ENCODE data around the gene ADCY3.

Gene ADCY3

GRCh38 chr2:24914713-24915112, 5.3 kb downstream of the ADCY3 start:
- DNase-seq (ENCODE audit: insufficient read length) (no peak), FAIRE-seq (no peak)
- TF ChIP-seq POLR2AphosphoS5 (IDR thresholded peaks at IDR 0.05; ENCODE audit: low read depth, low read length) (no peak), TAF1 (IDR thresholded peaks at IDR 0.05; ENCODE audit: borderline replicate concordance, low read depth, low read length) (no peak), POLR2A (IDR thresholded peaks at IDR 0.05; ENCODE audit: low read depth, low read length) (no peak)

DNA sequence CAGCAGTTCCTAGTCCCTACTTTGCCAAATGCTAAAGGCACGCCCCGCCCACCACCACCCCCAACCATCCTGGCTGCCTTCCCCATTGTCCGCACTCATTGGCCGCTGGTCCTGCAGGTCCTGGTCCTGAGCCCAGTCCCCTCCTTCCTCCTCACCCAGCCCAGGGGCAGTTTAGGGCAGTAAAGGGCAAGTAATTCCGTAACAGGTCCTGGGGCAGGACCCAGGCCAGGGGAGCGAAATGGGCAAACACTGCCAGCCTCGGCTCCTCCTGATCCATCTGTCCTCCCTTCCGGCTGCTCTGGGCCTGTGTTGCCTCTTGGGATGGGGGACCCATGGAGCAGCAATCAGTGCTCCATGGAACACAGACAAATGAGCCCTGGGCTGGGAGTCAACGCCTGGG, 6.1 kb downstream of the ADCY3 start:
- TF ChIP-seq POLR2AphosphoS5 (IDR thresholded peaks at IDR 0.05; ENCODE audit: low read depth, low read length), result no peak
- TF ChIP-seq TAF1 (IDR thresholded peaks at IDR 0.05; ENCODE audit: borderline replicate concordance, low read depth, low read length), result no peak
- FAIRE-seq (no peak), DNase-seq (ENCODE audit: insufficient read length) (no peak)

DNA sequence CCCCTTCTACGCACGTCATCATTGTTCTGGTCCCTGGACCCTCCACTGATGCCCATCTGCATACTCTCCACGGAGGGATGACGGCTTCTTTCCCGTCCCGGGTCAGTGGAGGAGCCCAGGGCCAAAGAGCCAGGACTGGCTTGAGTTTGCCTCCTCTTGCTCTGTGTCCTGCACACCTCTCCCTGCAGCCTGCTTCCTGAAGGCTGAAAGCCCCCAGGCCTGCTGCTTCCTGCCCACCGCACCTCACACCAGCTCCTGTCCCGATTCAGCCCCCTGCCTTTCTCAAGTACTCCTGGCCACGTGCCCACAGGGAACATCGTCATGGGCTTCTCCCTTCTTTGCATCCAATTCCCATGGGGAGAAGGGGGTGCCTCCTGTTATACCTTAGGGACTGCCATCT, 7.1 kb downstream of the ADCY3 start:
- TF ChIP-seq POLR2A (IDR thresholded peaks at IDR 0.05; ENCODE audit: low read depth, low read length) (no peak), TAF1 (IDR thresholded peaks at IDR 0.05; ENCODE audit: borderline replicate concordance, low read depth, low read length) (no peak), POLR2AphosphoS5 (IDR thresholded peaks at IDR 0.05; ENCODE audit: low read depth, low read length) (no peak)
- FAIRE-seq (no peak), DNase-seq (ENCODE audit: insufficient read length) (no peak)

DNA sequence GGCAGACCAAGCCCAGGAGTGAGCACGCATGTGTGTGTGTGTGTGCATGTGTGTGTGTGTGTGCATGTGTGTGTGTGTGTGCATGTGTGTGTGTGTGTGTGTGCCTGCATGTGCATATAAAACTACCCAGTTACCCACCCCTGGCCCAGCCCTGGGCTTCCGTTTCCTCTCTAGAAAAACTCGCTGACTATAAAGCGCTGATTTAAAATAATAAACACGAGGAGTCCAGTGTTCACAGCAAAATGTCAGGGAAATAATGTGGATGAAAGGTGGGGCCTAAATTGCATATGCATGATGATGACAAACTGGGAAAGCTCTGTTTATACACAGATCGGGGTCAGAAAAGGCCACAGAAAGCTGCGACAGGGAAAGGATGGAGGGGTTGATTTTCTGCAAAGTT, 7.5 kb downstream of the ADCY3 start:
- TF ChIP-seq POLR2A (IDR thresholded peaks at IDR 0.05; ENCODE audit: low read depth, low read length) (no peak), TAF1 (IDR thresholded peaks at IDR 0.05; ENCODE audit: borderline replicate concordance, low read depth, low read length) (no peak), POLR2AphosphoS5 (IDR thresholded peaks at IDR 0.05; ENCODE audit: low read depth, low read length) (no peak)
- no peak for FAIRE-seq
- DNase-seq (ENCODE audit: insufficient read length), result no peak

DNA sequence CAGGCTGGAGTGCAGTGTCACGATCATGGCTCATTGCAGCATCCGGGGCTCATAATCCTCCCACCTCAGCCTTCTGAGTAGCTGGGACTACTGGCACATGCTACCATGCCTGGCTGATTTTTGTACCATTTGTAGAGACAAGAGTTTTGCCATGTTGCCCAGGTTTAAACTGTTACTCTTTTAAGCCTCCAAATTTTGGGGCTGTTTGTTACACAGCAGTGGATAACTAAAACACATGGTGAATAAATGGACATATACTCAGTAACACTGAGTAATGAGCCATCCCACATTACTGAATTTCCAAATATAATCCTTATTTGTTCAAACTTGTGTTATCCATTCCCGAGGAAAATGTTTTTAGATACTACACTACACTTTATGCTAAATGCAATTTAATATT, 9.8 kb downstream of the ADCY3 start:
- TF ChIP-seq POLR2A (IDR thresholded peaks at IDR 0.05; ENCODE audit: low read depth, low read length), result no peak
- TF ChIP-seq TAF1 (IDR thresholded peaks at IDR 0.05; ENCODE audit: borderline replicate concordance, low read depth, low read length), result no peak
- no peak for TF ChIP-seq POLR2AphosphoS5 (IDR thresholded peaks at IDR 0.05; ENCODE audit: low read depth, low read length)
- FAIRE-seq (no peak), DNase-seq (ENCODE audit: insufficient read length) (no peak)

DNA sequence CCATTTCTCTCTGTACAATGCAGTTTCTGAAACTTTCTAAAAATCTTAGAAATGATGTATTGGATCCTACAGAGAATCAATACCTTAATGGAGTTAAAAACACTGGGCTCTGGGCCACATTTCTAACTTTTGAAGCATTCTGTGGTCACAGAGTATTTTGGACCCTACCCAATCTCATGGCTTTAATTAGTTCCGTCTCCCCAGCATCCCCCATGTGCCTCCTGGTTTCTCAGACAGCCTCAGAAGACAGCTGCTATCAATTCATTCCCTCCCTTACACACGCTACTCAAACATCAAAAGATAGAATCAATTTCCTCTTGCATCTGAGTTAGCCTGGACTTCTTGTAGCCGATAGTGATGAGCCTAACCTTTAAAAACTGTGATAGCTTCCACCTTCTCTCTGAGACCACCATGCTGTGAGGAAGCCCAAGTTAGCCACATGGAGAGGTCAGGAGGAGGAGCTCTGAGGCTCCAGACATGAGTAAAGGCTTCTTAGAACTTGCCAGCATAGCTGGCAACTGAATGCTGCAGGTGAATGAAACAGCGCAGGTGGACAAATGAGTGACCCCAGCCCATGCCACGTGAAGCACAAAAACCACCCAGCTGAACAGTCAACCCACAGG, 10.4 kb downstream of the ADCY3 start:
- no peak for DNase-seq (ENCODE audit: insufficient read length)
- FAIRE-seq, result no peak
- no peak for TF ChIP-seq TAF1 (IDR thresholded peaks at IDR 0.05; ENCODE audit: borderline replicate concordance, low read depth, low read length)
- TF ChIP-seq POLR2A (IDR thresholded peaks at IDR 0.05; ENCODE audit: low read depth, low read length), result no peak
- no peak for TF ChIP-seq POLR2AphosphoS5 (IDR thresholded peaks at IDR 0.05; ENCODE audit: low read depth, low read length)

- TF ChIP-seq POLR2A (IDR thresholded peaks at IDR 0.05; ENCODE audit: low read depth, low read length), result no peak
- TF ChIP-seq TAF1 (IDR thresholded peaks at IDR 0.05; ENCODE audit: borderline replicate concordance, low read depth, low read length), result no peak
- no peak for TF ChIP-seq POLR2AphosphoS5 (IDR thresholded peaks at IDR 0.05; ENCODE audit: low read depth, low read length)
- FAIRE-seq (no peak), DNase-seq (ENCODE audit: insufficient read length) (no peak)
These were observed 11.6 kb downstream of the ADCY3 start for GRCh38 chr2:24908461-24908901.

DNA sequence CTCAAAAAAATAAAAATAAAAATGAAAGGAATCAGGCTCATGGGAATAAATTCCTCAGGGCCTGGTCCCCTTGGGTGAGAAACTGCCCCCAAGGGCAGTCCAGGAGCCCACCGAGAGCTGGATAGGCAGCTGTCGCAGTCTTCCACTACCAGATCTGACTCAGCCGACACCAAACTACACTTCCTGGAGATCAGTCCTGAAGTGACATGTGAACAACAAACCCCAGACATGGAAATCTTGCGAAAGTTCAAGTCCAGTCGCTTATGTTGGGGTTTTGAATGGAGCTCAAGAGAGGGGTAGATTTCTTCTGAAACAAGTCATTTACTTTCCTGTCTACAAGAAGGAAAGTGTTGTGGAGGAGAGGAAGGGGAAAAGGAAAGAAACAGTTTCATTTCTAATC, 12.9 kb downstream of the ADCY3 start:
- DNase-seq (ENCODE audit: insufficient read length) (no peak), FAIRE-seq (no peak)
- TF ChIP-seq POLR2A (IDR thresholded peaks at IDR 0.05; ENCODE audit: low read depth, low read length), result no peak
- TF ChIP-seq POLR2AphosphoS5 (IDR thresholded peaks at IDR 0.05; ENCODE audit: low read depth, low read length), result no peak
- no peak for TF ChIP-seq TAF1 (IDR thresholded peaks at IDR 0.05; ENCODE audit: borderline replicate concordance, low read depth, low read length)

GRCh38 chr2:24906466-24906865, 13.6 kb downstream of the ADCY3 start:
- no peak for TF ChIP-seq POLR2A (IDR thresholded peaks at IDR 0.05; ENCODE audit: low read depth, low read length)
- TF ChIP-seq POLR2AphosphoS5 (IDR thresholded peaks at IDR 0.05; ENCODE audit: low read depth, low read length), result no peak
- no peak for TF ChIP-seq TAF1 (IDR thresholded peaks at IDR 0.05; ENCODE audit: borderline replicate concordance, low read depth, low read length)
- no peak for DNase-seq (ENCODE audit: insufficient read length)
- FAIRE-seq, result no peak

DNA sequence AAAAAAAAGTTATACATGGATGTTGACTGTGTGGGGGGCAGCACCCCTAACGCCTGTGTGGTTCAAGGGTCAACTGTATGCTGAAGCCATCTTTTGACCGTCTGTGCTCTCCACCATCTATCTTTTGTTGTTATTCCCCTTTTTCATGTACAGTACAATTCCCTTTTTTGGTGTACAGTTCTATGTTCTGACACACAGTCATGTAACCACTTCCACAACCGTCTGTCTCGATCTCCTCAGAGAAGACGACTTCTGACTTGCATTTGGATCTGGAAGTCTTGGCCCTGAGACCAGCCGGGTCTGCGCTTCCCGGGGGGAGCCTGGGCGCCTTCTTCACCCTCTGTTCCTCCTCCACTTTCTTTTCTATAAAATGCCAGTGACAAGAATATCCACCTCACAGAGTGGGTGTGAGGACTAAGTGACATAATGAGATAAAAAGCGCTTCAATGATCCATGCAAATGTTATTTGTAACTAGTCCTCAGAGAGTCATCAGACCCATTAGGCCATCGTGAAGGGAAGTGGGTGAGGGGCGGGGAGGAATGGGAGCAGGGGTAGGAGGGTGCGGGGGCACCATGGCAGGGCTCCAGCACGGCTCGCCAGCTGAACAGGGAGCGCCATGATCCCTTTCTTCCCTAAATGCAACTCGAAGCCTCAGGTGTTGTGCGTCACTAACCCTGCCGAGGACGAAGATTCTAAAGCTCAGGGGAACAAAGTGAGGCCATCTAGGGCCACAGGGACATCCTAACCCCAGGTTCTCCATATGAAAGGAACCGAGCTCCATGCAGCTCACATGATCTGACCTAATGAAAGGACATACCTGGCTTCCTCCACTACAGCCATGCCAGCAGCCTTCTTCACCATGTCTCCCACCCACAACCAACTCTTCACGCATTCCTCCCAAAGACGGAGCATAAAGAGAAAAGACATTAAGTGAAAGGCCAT, 16.6 kb downstream of the ADCY3 start:
- no peak for FAIRE-seq
- DNase-seq (ENCODE audit: insufficient read length), result no peak
- no peak for TF ChIP-seq TAF1 (IDR thresholded peaks at IDR 0.05; ENCODE audit: borderline replicate concordance, low read depth, low read length)
- no peak for TF ChIP-seq POLR2A (IDR thresholded peaks at IDR 0.05; ENCODE audit: low read depth, low read length)
- no peak for TF ChIP-seq POLR2AphosphoS5 (IDR thresholded peaks at IDR 0.05; ENCODE audit: low read depth, low read length)

DNA sequence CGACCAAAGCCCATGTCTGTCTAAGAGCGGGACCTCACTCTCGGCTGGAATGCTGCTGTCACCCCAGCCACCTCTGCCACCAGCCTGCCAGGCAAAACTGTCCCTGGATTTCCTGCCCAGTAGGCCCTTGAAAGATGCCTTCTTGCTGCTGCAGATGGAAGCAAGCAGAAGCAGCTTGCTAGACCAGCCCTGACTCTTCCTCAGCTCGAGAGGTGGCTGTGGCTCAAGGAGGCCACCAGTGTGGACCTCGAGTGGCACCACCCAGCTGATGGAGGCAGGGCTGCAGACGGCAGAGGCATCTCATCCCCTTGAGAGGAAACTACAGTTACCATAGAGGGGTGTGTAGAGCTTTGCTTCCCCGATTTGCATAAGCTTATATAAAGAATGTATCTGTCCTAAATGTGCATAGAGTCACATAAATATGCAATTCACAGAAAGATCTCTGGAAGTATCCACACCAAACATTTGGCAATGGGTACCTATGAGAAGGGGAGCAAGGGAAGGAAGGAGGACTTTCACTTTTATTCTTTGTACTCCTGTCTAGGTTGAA, 20.6 kb downstream of the ADCY3 start:
- FAIRE-seq (no peak), DNase-seq (ENCODE audit: insufficient read length) (no peak)
- TF ChIP-seq POLR2AphosphoS5 (IDR thresholded peaks at IDR 0.05; ENCODE audit: low read depth, low read length) (no peak), TAF1 (IDR thresholded peaks at IDR 0.05; ENCODE audit: borderline replicate concordance, low read depth, low read length) (no peak), POLR2A (IDR thresholded peaks at IDR 0.05; ENCODE audit: low read depth, low read length) (no peak)

Measured in GM12892 (cell line).